ENCODE measurements around the gene THADA.

The THADA gene

DNA sequence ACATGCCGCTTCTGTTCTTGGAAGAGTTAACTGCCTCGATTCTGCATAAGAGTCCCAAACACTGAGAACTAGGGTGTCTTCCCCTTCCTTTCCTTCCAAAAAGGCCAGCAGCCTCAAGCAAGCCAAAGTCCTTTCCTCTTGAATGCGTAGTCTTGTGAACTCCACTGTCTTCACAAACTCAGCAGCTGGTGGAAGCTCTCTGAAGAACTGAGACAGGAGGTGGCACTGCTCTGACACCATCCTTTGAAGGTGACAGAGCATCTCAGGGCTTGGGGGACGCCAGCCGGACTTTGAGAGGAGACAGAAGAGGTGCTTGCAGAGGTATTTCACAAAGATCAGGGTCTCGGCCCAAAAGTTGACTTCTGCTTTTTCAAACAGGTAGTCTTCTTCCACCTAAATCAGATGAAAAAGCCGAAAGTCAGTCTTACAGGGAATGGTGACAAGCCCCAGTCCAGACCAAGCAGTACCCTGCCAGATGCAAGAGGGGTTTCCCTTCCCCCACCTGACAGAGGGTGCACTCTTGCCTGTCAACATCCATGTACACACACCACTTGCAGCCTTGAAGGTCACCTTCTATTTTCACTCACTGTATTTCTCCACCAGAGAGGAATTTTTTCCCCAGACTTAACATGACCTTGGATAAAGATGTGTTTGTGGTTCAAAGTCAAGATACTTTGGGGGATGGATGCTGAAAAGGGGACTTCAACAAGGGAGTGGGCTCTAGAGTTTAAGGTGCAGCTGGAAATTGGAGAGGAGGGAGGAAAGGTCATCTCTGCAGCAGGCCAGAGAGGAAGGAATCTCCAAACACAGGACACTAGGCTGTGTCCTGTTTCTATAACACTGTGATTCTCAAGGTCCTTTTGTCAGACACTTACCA is 364.6 kb downstream of the THADA start:
- in situ Hi-C loops (cut with MboI; ENCODE audit: low sequenced_read_pairs): loop anchor here (5.0 to 25.0 kb wide), 3 partner anchors 104 to 394 kb away; no protein-coding TSS in a partner anchor

- in situ Hi-C loops (cut with MboI; ENCODE audit: low sequenced_read_pairs): loop anchor here (5.0 to 25.0 kb wide), 3 partner anchors 103 to 393 kb away; no protein-coding TSS in a partner anchor
These were observed 365.4 kb downstream of the THADA start for GRCh38 chr2:43230351-43230885.

GRCh38 chr2:43228756-43229659 is 366.8 kb downstream of the THADA start:
- in situ Hi-C loops (cut with MboI; ENCODE audit: low sequenced_read_pairs): loop anchor here (10.0 to 25.0 kb wide), 2 partner anchors 254 to 392 kb away; no protein-coding TSS in a partner anchor

GRCh38 chr2:43228321-43228751 is 367.5 kb downstream of the THADA start:
- in situ Hi-C loops (cut with MboI; ENCODE audit: low sequenced_read_pairs): loop anchor here (10.0 to 25.0 kb wide), 2 partner anchors 254 to 391 kb away; no protein-coding TSS in a partner anchor

- in situ Hi-C loops (cut with MboI; ENCODE audit: low sequenced_read_pairs): loop anchor here (10.0 to 25.0 kb wide), 2 partner anchors 253 to 391 kb away; no protein-coding TSS in a partner anchor
These were observed 368.0 kb downstream of the THADA start for GRCh38 chr2:43227830-43228281.

DNA sequence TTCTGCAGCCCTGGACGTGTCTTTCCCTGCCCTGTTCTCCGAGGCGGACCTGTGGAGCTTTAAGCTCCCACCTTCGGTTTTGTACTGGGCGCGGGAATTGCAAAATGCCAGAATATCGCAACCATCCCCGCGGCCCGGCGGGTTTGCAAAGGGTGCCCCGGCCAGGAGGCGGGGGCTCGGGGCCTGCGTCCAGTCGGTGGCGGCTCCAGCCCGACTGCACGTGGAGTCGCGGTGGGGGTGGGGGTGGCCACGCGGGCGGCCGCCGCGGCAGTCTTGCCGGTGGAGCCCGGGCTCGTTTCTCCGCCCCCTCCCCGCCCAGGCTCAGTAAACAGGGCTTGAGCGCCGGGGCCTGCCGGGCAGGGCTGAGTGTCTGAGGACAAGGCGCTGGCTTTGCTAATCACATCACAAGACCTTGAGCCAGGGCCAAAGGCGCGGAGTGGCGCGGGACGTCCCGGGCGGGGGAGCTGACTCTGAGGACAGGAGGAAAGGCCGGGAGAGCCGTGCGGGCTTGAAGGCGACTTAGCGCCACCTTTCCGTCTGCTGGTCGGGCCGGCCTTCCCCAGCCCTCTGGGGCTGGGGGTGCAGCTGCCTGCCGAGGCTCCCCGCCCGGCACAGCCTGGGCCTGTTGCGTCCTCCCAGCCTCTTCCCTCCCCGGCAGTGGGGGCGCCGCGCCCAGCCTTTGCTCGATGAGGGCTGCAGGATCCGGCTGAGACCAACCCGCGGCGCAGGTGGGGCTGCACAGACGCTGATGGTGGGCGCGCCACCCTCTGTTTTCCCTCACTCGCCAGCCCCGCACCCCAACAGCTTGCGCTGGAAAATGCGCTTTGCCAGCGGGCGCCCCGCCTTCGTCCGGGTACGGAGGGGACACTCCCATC is 368.6 kb downstream of the THADA start:
- in situ Hi-C loops (cut with MboI; ENCODE audit: low sequenced_read_pairs): loop anchor here (10.0 to 25.0 kb wide), 2 partner anchors 252 to 390 kb away; no protein-coding TSS in a partner anchor

DNA sequence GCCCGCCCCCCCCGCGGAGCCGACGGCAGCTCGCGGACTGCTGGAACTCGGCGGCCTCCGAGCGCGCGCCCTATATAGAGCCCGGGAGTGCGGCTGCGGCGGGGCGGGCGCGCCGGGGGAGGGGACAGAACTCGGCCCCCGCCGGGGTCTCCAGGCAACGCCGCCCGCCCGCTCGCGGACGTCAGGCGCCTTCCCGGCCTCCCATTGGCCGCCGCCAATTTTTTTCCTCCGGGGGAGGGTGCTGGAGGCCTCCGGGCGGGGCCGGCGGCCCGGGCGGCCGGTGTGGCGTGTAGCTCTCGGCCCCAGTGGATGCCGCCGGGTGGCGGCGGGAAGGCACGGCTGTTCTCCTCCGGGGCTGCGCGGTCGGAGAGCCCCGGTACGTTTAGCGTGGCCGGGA is 369.3 kb downstream of the THADA start, which contains the start of gene ZFP36L2:
TSS of gene ZFP36L2 (minus strand) at position 49 of the 397 bp plus-strand sequence. CDS start 291 bp downstream, outside the sequence.
- in situ Hi-C loops (cut with MboI; ENCODE audit: low sequenced_read_pairs): loop anchor here (10.0 to 25.0 kb wide), 2 partner anchors 252 to 389 kb away; no protein-coding TSS in a partner anchor

- in situ Hi-C loops (cut with MboI; ENCODE audit: low sequenced_read_pairs): loop anchor here (10.0 to 25.0 kb wide), 2 partner anchors 251 to 389 kb away; no protein-coding TSS in a partner anchor
These were observed 369.9 kb downstream of the THADA start for GRCh38 chr2:43225788-43226557.

DNA sequence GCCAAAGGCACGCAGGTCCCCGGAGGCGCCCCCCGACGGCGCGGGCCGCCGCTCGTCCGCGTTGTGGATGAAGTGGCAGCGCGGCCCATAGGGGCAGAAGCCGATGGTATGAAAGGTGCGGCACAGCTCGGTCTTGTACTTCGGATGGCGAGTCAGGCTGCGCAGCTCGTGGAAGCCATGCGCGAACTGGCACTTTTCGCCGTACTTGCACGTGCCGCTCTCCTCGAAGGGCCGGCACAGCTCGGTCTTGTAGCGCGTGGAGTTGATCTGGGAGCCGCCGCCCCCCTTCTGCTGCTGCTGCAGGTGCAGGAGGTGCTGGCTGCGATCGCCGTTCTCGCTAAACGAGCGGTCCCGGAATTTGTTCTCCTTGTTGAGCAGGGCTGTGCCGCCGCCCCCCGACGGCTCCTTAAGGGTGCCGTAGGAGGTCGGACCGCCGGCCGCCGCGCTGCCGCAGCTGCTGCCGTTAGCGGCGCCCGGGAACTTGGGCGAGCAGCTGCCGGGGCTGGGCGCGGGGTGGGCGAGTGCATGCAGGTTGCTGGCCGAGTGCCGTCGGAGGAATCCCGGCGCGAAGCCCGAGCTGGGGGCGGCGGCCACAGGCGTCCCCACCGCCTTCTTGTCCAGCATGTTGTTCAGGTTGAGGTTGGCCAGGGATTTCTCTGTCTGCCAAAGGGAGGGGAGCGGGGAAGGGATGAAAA is 370.6 kb downstream of the THADA start:
- in situ Hi-C loops (cut with MboI; ENCODE audit: low sequenced_read_pairs): loop anchor here (10.0 to 25.0 kb wide), 2 partner anchors 250 to 388 kb away; no protein-coding TSS in a partner anchor

- in situ Hi-C loops (cut with MboI; ENCODE audit: low sequenced_read_pairs): loop anchor here (10.0 to 25.0 kb wide), 2 partner anchors 250 to 387 kb away; no protein-coding TSS in a partner anchor
These were observed 371.2 kb downstream of the THADA start for GRCh38 chr2:43224571-43225092.

- in situ Hi-C loops (cut with MboI; ENCODE audit: low sequenced_read_pairs): loop anchor here (10.0 kb wide), 1 partner anchor 249 kb away; no protein-coding TSS in a partner anchor
These were observed 371.7 kb downstream of the THADA start for GRCh38 chr2:43224131-43224570.

- in situ Hi-C loops (cut with MboI; ENCODE audit: low sequenced_read_pairs): loop anchor here (10.0 kb wide), 1 partner anchor 249 kb away; no protein-coding TSS in a partner anchor
These were observed 372.3 kb downstream of the THADA start for GRCh38 chr2:43223521-43224001.

DNA sequence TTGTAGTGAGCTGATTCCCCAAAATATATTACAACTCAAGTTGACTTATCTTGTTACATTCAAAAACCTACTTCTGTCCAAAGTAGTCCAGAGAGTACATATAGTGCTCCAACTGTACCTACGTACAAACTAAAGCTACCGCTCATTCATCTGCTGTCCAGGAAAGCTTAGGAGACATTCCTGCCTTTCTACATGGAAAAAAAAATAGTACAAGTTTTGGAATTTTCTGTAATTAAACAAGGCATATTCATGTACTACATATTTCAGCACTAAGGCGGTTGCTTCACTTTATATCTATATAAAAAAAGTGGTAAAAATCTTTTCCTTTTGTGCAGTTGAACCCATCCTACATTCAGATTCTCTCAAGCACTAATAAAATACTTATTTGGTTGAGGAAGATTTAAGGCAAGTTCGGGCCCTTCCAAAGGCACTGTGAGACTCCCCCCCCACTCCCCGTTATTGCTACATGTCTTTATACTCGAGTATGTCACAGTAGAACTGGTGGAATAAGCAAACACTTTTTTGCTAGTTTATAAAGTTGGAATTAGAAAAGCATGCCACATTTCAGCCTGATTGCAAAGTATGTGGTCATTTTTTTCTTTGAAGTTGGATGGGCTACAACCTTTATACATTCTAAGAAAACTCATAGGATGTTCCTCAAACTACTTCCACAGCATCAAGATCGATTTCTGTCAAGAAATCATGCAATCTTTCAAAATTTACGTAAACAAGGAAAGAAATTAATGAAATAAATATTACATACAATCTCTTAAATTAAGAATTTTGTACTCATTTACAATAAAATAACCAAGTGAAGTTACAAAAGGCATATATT is 373.1 kb downstream of the THADA start:
- in situ Hi-C loops (cut with MboI; ENCODE audit: low sequenced_read_pairs): loop anchor here (10.0 kb wide), 1 partner anchor 248 kb away; no protein-coding TSS in a partner anchor

GRCh38 chr2:43221763-43222474 is 373.9 kb downstream of the THADA start:
- in situ Hi-C loops (cut with MboI; ENCODE audit: low sequenced_read_pairs): loop anchor here (10.0 kb wide), 1 partner anchor 247 kb away; no protein-coding TSS in a partner anchor

DNA sequence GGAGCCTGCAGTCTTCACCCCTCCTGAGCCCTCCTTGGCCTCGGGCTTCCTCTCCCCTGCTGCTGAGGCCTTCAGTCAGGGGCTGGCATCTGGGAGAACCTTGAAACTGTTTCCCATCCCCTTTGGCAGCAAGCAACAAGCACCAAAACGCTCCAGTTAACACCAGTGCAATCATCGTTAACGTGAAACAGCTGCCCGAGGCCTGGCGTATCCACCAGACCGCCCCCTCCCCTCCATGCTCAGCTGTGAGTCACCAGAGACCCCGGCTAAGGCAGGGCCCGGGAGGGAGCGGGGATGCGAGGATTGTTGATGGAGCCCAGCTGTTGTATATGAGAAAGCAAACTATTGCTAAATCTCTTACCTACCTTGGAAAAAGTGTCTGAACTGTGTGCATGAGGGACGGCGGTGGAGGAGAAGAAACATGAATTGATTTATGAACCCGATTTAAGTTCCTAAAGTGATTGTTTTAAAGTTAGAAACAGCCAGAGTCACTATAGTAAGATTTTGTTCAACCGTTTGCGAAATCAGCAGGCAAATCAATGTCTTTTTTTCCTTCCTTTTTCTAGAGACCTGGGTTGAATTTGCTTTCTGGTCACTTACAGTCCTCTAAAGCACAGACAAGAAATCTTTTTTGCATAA is 374.6 kb downstream of the THADA start:
- in situ Hi-C loops (cut with MboI; ENCODE audit: low sequenced_read_pairs): loop anchor here (10.0 kb wide), 1 partner anchor 246 kb away; no protein-coding TSS in a partner anchor
